Activated CD8-positive, alpha-beta memory T cell treated with anti-CD3 and anti-CD28 coated beads for 48 hours (primary cell): ENCODE measurements around the gene EPB41L4A.

Experiments used
- DNase-seq, 3 experiments: peaks; one replicate each; pipeline ENCODE4 v3.0.0-alpha.2; 2020; ENCODE audit warnings: low read depth in 2 of 3, low spot score in 2 of 3

EPB41L4A gene

GRCh38 chr5:112122353-112122752 lies 296.7 kb downstream of the EPB41L4A start:
- no peak for DNase-seq

- no peak for DNase-seq
These were observed 297.8 kb downstream of the EPB41L4A start for GRCh38 chr5:112121258-112121657.

GRCh38 chr5:112119969-112120368 lies 299.1 kb downstream of the EPB41L4A start:
- DNase-seq: no peak

- no peak for DNase-seq
These were observed 299.6 kb downstream of the EPB41L4A start for GRCh38 chr5:112119508-112119907.

- no peak for DNase-seq
These were observed 301.5 kb downstream of the EPB41L4A start for GRCh38 chr5:112117551-112117950.

- DNase-seq: no peak
These were observed 302.7 kb downstream of the EPB41L4A start for GRCh38 chr5:112116371-112116770.

GRCh38 chr5:112113565-112113964 lies 305.5 kb downstream of the EPB41L4A start:
- no peak for DNase-seq
